RWPE1 (cell line): ENCODE results near the gene CLMN.

ENCODE experiments used
- CTCF ChIA-PET: fragments of 350-600 bp; sonication (Branson Sonifier 250); formaldehyde crosslinking; extraction: SDS; loops from one replicate; lab custom pipeline; 2021; lab: Yijun Ruan, JAX
- POLR2A ChIA-PET: fragments of 400-600 bp; formaldehyde crosslinking; extraction: SDS; loops from one replicate; lab custom pipeline; 2020; ENCODE audit warnings: antibody characterized with exemption; ENCODE audit not compliant: low non-redundant PET; lab: Yijun Ruan, JAX
- DNase-seq: peaks from one replicate; pipeline ENCODE4 v3.0.0; 2012; ENCODE audit warnings: low spot score
- H3K27ac ChIP-seq: fragments of 450-650 bp; 2 replicates; pipeline ENCODE4 v1.5.1; 2017
- CTCF ChIP-seq: fragments of 450-650 bp; conservative IDR thresholded peaks from 2 replicates; pipeline ENCODE4 v1.5.1; 2017; ENCODE audit warnings: low read depth, mild to moderate bottlenecking

Gene CLMN

GRCh38 chr14:95220663-95221231 is 99.0 kb downstream of the CLMN start:
- no peak for TF ChIP-seq CTCF
- POLR2A ChIA-PET = no interaction called here
- H3K27ac ChIP-seq = no peak overlapping the region
- CTCF ChIA-PET = no interaction called here
- DNase-seq = no peak

- ChIA-PET CTCF (no interaction called here), POLR2A (no interaction called here)
These were observed 101.1 kb downstream of the CLMN start for GRCh38 chr14:95218472-95219193.

GRCh38 chr14:95218006-95218405 is 101.7 kb downstream of the CLMN start:
- no peak for TF ChIP-seq CTCF
- ChIA-PET CTCF (interaction anchor here (0.6 kb wide), 1 partner anchor 90 kb away, joined by 3 read pairs; no protein-coding TSS in a partner anchor), POLR2A (no interaction called here)
- DNase-seq = no peak
- H3K27ac ChIP-seq = no peak overlapping the region

More at GRCh38 chr14:95218472-95219193, 101.1 kb downstream of the CLMN start:
- TF ChIP-seq CTCF = no peak
- no peak overlapping the region for H3K27ac ChIP-seq
- DNase-seq = no peak

GRCh38 chr14:95217391-95217900 is 102.3 kb downstream of the CLMN start:
- no peak overlapping the region for H3K27ac ChIP-seq
- CTCF ChIA-PET = interaction anchor here (0.6 kb wide), 1 partner anchor 91 kb away, joined by 3 read pairs; no protein-coding TSS in a partner anchor
- no peak for DNase-seq
- POLR2A ChIA-PET = no interaction called here
- no peak for TF ChIP-seq CTCF

- TF ChIP-seq CTCF = no peak
- CTCF ChIA-PET = no interaction called here
- no peak overlapping the region for H3K27ac ChIP-seq
These were observed 103.7 kb downstream of the CLMN start for GRCh38 chr14:95216008-95216407.

GRCh38 chr14:95215094-95215725 is 104.5 kb downstream of the CLMN start:
- DNase-seq = no peak
- POLR2A ChIA-PET = no interaction called here
- H3K27ac ChIP-seq = no peak overlapping the region
- TF ChIP-seq CTCF = no peak
- CTCF ChIA-PET = no interaction called here

More at GRCh38 chr14:95216008-95216407, 103.7 kb downstream of the CLMN start:
- POLR2A ChIA-PET = no interaction called here
- no peak for DNase-seq
